Nephron progenitor cell (in vitro differentiated cells): ENCODE data around the gene C5orf47.

Experiments
- DNase-seq: peaks from one replicate; pipeline ENCODE4 v3.0.0; 2021
- H3K27ac Mint-ChIP-seq: 2 replicates; pipeline ENCODE4 v1.8.0; 2021; ENCODE audit warnings: mild to moderate bottlenecking, moderate library complexity, mixed read lengths
- H3K27me3 Mint-ChIP-seq: 2 replicates; pipeline ENCODE4 v1.8.0; 2021; ENCODE audit warnings: mild to moderate bottlenecking, low read depth, mixed read lengths; ENCODE audit not compliant: poor library complexity
- H3K36me3 Mint-ChIP-seq: 2 replicates; pipeline ENCODE4 v1.8.0; 2021; ENCODE audit warnings: low read depth, mixed read lengths
- H3K4me1 Mint-ChIP-seq: 2 replicates; pipeline ENCODE4 v1.8.0; 2021; ENCODE audit warnings: mixed read lengths
- H3K4me3 Mint-ChIP-seq: 2 replicates; pipeline ENCODE4 v1.8.0; 2021; ENCODE audit warnings: mild to moderate bottlenecking, moderate library complexity, mixed read lengths
- H3K9me3 Mint-ChIP-seq: 2 replicates; pipeline ENCODE4 v1.8.0; 2021; ENCODE audit warnings: mild to moderate bottlenecking, moderate library complexity, mixed read lengths
- TF ChIP-seq, protein P1 (sequence below): fragments of 200-600 bp; sonication (generic); IDR thresholded peaks from 2 replicates; pipeline ENCODE4 v1.5.0; 2021; ENCODE audit warnings: antibody characterized with exemption

C5orf47 gene

DNA sequence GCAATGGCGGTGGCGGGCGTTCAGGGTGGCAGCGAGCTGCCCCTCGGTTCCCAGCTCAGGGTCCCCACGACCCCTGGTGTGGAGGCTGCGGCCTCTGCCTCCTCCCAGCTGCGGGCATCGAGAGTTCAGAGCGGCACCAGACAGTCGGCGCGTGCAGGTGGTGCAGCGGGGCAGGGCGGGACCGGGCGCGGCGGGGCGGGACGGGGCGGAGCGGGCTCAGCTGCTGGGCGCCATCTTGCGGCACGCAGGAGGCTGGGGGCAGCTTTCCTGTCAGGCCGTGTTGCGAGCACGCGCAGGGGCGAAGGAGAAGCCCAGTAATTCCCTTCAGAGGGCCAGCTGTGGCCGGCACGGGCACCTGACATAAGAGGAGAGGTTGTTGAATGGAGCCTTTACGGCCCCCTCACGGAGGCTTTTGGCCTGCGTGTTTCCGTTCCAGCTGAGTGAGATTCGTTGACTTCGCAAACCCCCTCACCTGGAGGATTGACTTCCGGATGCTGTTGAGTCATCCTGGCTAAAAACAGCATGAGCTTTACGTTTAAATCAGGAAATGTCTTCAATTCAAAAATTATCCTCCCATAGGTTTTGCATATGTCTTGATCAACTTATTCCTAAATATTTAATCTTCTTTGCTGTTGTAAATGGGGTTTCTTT is 587 bp downstream of the C5orf47 start:
- peaks cover 6% of the 10 kb centered on the region for H3K9me3 Mint-ChIP-seq
- DNase-seq = no peak
- TF ChIP-seq, protein P1, sequence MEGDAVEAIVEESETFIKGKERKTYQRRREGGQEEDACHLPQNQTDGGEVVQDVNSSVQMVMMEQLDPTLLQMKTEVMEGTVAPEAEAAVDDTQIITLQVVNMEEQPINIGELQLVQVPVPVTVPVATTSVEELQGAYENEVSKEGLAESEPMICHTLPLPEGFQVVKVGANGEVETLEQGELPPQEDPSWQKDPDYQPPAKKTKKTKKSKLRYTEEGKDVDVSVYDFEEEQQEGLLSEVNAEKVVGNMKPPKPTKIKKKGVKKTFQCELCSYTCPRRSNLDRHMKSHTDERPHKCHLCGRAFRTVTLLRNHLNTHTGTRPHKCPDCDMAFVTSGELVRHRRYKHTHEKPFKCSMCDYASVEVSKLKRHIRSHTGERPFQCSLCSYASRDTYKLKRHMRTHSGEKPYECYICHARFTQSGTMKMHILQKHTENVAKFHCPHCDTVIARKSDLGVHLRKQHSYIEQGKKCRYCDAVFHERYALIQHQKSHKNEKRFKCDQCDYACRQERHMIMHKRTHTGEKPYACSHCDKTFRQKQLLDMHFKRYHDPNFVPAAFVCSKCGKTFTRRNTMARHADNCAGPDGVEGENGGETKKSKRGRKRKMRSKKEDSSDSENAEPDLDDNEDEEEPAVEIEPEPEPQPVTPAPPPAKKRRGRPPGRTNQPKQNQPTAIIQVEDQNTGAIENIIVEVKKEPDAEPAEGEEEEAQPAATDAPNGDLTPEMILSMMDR = no peak
- H3K36me3 Mint-ChIP-seq = peaks cover 5% of the 10 kb centered on the region
- H3K27ac Mint-ChIP-seq = no peak overlapping the region
- H3K4me3 Mint-ChIP-seq = no peak overlapping the region
- H3K4me1 Mint-ChIP-seq = no peaks in the 10 kb centered on the region
- no peaks in the 10 kb centered on the region for H3K27me3 Mint-ChIP-seq

DNA sequence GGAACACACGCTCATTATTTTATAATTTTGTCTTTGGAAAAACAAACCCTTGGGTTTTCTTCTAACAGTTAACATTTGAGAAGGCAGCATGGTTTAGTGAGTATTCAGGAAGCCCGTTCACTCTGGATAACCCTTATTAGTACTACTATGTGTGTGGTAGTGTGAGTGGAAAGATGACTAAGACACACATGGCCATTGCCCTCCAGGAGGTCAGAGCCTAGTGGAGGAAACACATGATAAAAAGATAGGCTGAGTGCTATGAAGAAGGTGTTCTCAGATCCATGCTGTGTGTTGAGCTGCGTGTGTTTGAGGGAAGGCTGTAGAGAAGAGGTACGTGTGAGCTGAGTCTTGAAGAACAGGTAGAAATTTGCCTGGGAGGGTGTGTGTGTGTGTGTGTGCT is 8.4 kb downstream of the C5orf47 start:
- H3K27ac Mint-ChIP-seq = no peak overlapping the region
- DNase-seq = no peak
- H3K36me3 Mint-ChIP-seq = no peaks in the 10 kb centered on the region
- no peaks in the 10 kb centered on the region for H3K9me3 Mint-ChIP-seq
- H3K4me3 Mint-ChIP-seq = no peak overlapping the region
- peaks cover 9% of the 10 kb centered on the region for H3K27me3 Mint-ChIP-seq
- no peaks in the 10 kb centered on the region for H3K4me1 Mint-ChIP-seq
- TF ChIP-seq, protein P1 = no peak

DNA sequence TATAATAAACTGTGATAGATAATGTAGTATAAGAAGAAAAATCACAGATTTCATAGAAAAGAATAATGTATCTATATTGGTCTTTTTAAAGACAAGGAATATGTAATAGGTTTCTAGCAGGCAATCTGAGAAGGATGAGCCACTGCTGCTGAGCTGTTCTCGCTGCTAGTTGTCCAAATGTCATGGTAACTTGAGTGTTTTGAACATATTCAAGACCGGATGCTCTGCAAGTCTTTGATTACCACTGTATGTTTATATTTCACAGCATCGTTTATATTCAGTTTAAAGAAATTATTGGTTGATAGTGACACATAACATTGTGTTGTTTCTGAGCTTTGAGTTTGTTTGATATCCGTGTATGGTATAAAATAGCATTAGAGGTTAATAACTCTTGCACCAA is 9.6 kb downstream of the C5orf47 start:
- DNase-seq = no peak

DNA sequence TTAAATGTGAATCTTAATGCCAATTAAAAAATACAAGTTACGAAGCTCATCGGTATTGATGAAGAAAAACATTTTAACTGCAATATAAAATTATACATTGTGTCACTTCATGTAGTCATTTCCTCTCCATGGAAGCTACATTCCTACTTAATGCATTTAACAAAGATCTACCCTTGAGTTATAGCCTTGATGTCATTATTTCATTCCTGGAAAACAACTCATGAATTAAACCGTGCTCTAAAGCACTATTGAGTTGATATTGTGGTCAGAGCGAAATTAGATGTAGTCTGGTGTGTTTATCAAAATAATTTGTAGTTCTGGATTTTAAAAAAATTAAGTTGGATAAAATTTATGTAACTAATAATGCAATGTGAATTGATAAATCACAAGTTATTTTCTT is 11.1 kb downstream of the C5orf47 start:
- H3K27ac Mint-ChIP-seq = no peak overlapping the region
- H3K27me3 Mint-ChIP-seq = peaks cover 12% of the 10 kb centered on the region
- no peak overlapping the region for H3K4me3 Mint-ChIP-seq
- TF ChIP-seq, protein P1 = no peak
- no peaks in the 10 kb centered on the region for H3K4me1 Mint-ChIP-seq
- DNase-seq = no peak
- no peaks in the 10 kb centered on the region for H3K36me3 Mint-ChIP-seq
- H3K9me3 Mint-ChIP-seq = no peaks in the 10 kb centered on the region

More for the DNA sequence above, 9.6 kb downstream of the C5orf47 start:
- Mint-ChIP-seq H3K4me1 (no peaks in the 10 kb centered on the region), H3K27me3 (peaks cover 12% of the 10 kb centered on the region), H3K4me3 (no peak overlapping the region), H3K36me3 (no peaks in the 10 kb centered on the region), H3K27ac (no peak overlapping the region), H3K9me3 (no peaks in the 10 kb centered on the region)
- TF ChIP-seq, protein P1 = no peak

DNA sequence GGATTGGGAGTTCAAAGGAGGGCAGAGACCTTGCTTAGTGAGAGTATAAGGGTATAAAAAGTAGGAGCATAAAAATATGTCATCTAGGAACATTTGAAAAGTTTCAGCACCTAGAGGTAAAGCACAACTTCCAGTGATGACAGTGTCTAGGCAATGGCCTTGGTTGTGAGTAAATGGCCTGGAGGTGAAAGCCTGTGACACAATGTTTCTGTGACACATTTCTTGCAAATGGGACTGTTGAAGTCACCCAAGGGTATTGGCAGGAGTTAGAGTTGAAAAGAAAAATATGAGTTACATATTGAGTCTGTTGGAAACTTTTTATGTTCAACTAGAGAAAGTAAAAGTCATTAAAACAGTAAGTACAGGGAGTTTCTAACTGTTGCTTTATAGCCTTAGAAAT is 14.8 kb downstream of the C5orf47 start:
- no peaks in the 10 kb centered on the region for H3K4me1 Mint-ChIP-seq
- no peaks in the 10 kb centered on the region for H3K36me3 Mint-ChIP-seq
- H3K27me3 Mint-ChIP-seq = peaks cover 6% of the 10 kb centered on the region
- H3K9me3 Mint-ChIP-seq = no peaks in the 10 kb centered on the region
- no peak overlapping the region for H3K4me3 Mint-ChIP-seq
- DNase-seq = no peak
- H3K27ac Mint-ChIP-seq = no peak overlapping the region
- TF ChIP-seq, protein P1 = no peak

DNA sequence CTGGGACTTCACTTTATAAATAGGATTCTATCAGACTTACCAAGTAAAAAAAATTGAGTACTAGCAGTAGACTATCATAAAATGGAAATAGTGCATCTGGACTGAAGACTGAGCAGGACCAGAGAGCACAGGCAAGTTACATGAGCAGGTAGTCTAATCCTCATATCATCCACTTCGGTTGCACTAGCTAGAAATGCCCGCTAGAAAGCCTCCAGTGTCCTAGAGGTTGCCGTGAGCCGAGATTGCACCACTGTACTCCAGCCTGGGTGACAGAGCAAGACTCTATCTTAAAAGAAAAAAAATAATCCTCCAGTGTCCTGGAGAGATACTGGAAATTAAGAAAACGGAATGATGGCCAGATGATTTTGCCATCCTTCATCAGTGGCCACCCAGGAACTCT is 20.0 kb downstream of the C5orf47 start:
- H3K27me3 Mint-ChIP-seq = peaks cover 5% of the 10 kb centered on the region
- no peak overlapping the region for H3K4me3 Mint-ChIP-seq
- TF ChIP-seq, protein P1 = no peak
- no peaks in the 10 kb centered on the region for H3K36me3 Mint-ChIP-seq
- no peak overlapping the region for H3K27ac Mint-ChIP-seq
- no peak for DNase-seq
- no peaks in the 10 kb centered on the region for H3K4me1 Mint-ChIP-seq
- peaks cover 9% of the 10 kb centered on the region for H3K9me3 Mint-ChIP-seq
